SHP77 (cell line): Measurements from ENCODE around the gene SLC12A5.
A peak's percentile ranks its signal among the peaks of the same experiment; 100 is the strongest.

Experiments used
- DNase-seq, 2 experiments: peaks; one replicate each; lab custom pipeline; 2025; lab: John Stamatoyannopoulos, UW

The SLC12A5 gene

GRCh38 chr20:46006022-46006705 is 22.9 kb upstream of the SLC12A5 start:
- DNase-seq: no peak

GRCh38 chr20:46006964-46007363 is 22.1 kb upstream of the SLC12A5 start:
- DNase-seq: no peak

- no peak for DNase-seq
Measured at GRCh38 chr20:46007671-46008070, 21.3 kb upstream of the SLC12A5 start.

- no peak for DNase-seq
Measured at GRCh38 chr20:46009816-46010215, 19.2 kb upstream of the SLC12A5 start.

GRCh38 chr20:46010491-46011391 is 18.3 kb upstream of the SLC12A5 start:
- DNase-seq: no peak

- peak in 1 of 2 experiments; percentile 30 for DNase-seq
Measured at GRCh38 chr20:46011631-46012482, 17.2 kb upstream of the SLC12A5 start.

GRCh38 chr20:46012921-46013320 is 16.1 kb upstream of the SLC12A5 start:
- no peak for DNase-seq

- peak in 1 of 2 experiments; percentile 3 for DNase-seq
Measured at GRCh38 chr20:46013322-46013828, 15.6 kb upstream of the SLC12A5 start.

- peak; percentile 74 to 80 for DNase-seq
Measured at GRCh38 chr20:46013829-46014516, 15.0 kb upstream of the SLC12A5 start.

- no peak for DNase-seq
Measured at GRCh38 chr20:46014517-46015396, 14.3 kb upstream of the SLC12A5 start.

GRCh38 chr20:46017272-46017671 is 11.7 kb upstream of the SLC12A5 start:
- no peak for DNase-seq

GRCh38 chr20:46018112-46018511 is 10.9 kb upstream of the SLC12A5 start:
- no peak for DNase-seq

GRCh38 chr20:46018611-46019010 is 10.4 kb upstream of the SLC12A5 start:
- DNase-seq: no peak

GRCh38 chr20:46020555-46020954 is 8.5 kb upstream of the SLC12A5 start:
- no peak for DNase-seq

GRCh38 chr20:46021361-46022359 is 7.4 kb upstream of the SLC12A5 start:
- DNase-seq: peak; percentile 71 to 78

GRCh38 chr20:46022411-46023147 is 6.4 kb upstream of the SLC12A5 start:
- peak; percentile 26 to 63 for DNase-seq

- no peak for DNase-seq
Measured at GRCh38 chr20:46023148-46023484, 5.9 kb upstream of the SLC12A5 start.

- no peak for DNase-seq
Measured at GRCh38 chr20:46023999-46024398, 5.0 kb upstream of the SLC12A5 start.

- DNase-seq: no peak
Measured at GRCh38 chr20:46025376-46025783, 3.6 kb upstream of the SLC12A5 start.
